NCI-H2081 (cell line): Measurements from ENCODE around the gene YWHAQ.

Experiments
- DNase-seq, 2 experiments: peaks; one replicate each; lab custom pipeline; 2025; lab: John Stamatoyannopoulos, UW

Gene YWHAQ

DNA sequence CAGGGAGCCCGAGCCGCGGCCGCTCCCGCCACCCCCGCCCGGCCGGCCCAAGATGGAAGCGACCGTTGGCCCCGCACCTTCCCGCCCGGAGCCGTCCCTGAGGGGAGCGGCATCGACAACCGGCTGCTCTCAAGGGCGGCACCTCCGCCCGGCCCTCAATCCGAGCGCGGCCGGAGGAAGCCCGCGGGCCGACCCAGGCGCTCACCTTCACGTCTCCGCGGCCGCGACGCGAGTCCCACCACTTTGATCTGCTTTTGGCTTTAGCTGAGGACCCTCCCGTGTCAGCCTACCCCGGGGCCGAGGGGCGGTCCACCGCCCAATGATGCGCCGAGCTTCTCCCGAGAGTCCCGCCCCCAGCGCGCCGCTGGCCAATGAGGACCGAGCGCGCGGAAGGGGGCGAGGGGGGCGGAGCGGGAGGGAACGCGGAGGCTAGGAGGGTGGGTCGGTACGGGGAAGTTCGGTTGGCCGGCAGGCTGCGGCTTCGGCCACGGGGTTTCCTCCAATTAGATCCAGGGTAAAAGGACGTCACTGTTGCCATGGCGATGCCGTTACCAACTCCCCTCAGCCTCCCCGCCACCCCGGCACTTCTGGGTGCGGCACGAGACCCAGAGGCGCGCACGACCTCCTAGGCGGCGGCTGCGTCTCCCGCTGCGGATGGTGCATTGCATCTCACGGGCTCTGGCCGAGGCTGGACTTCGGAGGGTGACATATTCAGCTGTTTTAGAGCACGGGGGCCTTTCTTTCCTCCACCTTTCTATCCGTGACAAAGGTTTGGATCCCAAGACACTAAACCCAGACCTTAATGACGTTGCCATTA, at the start of gene YWHAQ:
Gene YWHAQ (minus strand): TSS at position 262 of the 817 bp plus-strand sequence. CDS start 545 bp downstream, outside the sequence.
- peak; percentile 100 for DNase-seq

DNA sequence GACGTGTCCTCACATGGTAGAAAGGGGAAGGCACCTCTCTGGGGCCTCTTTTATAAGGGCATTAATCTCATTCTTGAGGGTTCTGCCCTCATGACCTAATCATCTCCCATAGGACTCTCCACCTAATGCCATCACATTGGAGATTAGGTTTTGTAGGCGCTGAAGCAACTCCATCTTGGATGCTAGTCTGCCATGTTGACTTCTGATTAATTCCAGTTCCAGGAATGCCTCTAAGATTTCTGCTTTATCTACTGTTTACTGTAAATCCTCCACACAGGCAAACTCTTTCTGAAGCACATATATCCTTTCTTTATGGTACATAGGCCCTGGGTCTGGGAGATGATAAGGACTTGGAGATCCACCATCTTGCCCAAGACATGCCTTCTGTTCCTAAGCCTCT, 49.3 kb upstream of the YWHAQ start:
- no peak for DNase-seq

DNA sequence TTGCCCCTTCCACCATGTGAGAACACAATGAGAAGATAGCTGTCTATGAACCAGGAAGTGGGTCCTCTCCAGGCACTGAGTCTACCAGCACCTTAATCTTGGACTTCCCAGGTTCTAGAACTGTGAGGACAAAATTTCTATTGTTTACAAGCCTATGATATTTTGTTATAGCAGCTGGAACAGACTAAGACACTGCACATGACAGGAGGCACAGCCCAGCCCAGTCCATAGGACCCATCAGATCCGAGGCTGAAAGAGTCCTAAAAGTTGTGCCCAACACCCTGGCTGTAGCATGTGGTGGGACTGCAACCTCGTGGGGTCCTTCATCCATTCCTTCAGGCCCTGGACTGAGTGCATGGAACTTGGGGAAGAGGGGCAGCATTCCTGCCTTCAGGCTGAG, 48.4 kb upstream of the YWHAQ start:
- no peak for DNase-seq

DNA sequence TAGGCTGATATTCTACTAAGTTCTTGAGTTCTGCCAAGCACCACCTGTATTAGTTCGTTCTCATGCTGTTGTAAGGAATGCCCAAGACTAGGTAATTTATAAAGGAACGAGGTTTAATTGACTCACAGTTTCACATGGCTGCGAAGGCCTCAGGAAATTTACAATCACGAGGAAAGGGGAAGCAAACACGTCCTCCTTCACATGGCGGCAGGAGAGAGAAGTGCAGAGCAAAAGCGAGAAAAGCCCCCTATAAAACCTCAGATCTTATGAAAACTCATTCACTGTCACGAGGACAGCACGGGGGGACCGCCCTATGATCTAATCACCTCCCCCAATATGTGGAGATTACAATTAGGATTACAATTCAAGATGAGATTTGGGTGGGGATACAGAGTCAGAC, 47.7 kb upstream of the YWHAQ start:
- no peak for DNase-seq

DNA sequence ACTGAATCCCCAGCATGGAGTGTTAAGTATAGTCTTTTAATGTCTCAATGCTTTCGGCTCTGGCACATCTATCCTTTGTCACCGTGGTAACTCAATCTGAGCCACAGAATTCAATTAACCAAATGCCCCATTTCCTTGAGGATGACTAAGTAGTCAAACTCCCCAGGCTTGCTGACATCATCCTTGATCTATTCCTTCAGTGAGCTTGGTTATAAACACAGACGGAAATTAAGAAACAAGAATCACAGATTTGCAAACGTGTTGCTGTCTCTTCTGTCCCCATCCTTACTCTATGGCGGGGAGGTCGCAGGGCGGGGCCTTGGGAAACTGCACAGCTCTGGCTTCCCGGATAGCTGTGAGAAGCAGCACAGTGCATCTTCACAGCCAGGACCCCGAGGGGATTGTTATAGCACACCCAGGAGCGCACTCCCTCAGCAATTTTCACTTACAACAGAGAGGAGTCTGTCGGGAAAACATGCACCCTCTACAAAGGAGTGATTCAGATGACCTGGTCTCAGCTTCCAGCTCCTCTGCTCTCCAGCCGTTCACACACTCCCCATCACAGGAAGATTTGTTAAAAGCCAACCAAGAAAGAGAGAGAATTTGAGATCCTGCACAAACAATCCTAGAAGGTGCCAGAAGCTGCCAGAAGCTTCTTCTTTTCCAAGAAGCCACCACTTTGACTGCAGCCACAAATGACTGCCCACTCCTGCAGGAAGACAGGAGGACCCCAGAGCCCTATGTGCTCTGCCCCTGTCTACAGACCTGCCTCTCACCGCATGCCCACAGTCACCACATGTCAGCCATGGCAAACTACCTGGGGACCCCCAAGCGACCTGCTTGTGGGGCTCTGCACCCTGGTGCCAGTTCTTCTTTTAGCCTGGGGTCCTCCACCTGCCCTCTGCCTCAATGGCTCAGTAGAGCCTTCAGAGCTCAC, 44.9 kb upstream of the YWHAQ start:
- DNase-seq, result no peak

DNA sequence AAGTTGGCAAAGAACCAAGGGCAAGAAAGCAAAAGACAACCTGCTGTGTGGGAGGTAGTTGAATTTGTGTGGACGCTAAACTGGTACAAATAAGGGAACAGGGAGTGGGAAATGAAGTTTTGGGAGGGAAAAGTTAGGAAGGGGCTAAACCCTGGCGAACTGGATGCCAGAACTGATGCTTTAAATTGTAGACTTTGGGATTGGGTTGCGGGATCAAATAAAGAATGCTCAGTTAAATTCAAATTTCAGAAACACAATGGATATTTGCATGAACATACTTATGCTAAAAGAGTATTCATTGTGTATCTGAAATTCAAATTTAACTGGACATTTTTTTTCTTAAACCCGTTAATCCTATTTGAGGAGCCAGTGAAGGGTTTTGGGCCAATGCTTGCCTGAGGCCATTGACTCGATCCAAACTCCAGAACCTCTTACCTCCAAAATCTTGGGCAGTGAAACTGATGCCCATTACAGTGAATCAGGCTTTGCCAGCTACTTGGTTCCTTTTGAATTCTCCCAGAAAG, 44.2 kb upstream of the YWHAQ start:
- no peak for DNase-seq

DNA sequence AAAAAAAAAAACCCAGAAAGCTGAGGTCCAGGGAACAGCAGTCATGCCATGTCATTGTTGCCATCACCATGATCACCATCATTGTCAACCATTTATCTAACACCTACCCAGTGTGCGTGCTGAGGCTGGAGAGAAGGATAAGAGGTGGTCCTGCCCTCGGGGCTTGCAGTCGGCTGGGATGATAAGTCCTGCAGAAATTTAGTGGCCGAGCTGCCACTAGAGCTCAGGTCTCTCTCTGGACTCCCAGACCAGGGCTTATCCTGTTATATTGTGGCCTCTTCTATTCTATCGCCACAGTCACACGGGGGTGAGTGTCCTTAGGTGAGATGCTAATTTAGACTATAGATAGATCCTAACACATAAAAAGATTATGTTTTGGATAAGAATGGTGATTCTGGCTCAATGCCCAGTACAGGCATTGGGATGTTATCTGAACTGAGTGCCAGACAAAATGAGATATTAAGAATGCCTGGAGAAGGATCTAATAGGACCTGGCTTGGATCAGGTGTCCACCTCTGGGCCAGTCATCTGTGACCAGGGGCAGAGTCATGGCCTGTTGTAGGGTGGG, 43.2 kb upstream of the YWHAQ start:
- no peak for DNase-seq

DNA sequence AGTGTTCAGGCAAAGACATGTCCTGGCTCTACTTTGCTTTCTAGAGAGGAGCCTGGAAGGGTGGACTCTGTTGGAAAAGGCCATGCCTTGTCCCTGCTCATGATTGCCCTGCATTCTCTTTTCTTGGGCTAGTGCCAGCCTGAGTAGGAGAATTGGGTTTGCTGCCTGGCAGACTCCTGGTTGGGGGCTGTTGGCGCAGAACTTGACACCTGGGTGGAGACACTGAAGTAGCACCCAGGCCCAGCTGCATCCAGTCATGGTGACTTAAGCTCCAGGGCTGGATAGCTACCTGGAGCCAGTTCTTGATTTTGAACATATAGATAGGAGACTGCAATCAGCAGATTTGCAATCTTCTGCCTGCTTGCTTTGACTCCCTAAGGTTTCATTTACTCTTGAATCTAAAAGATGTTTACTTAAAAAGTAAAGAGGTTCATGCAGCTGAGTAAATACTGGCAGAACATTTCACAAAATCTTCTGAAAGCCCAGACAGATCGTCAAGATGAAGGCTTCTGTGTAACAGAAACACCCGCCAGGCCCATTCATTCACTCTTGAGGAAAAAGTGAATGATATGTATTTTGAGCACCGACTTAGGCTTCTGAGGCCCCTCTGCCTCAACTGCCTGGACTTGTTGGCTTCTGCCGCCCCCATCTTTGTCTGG, 38.0 kb upstream of the YWHAQ start:
- peak; percentile 55 to 74 for DNase-seq

DNA sequence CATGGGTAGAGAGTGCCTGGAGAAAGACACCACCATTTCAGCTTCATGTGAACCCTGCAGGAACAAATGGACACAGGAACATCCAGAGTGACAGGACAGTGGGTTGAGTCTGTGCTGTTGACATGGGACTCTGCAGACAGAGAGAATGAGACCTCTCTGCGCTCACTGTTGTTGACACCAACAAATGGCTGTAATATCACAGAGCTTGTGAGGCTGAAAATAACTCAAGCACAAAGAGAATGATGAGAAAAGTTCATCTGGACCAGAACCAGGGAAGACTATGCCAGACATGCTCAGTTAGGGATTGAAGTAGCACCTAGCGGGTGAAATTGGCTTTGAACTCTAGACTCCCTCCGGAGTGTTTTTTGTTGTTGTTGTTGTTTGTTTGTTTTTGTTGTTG, 37.0 kb upstream of the YWHAQ start:
- DNase-seq, result no peak

DNA sequence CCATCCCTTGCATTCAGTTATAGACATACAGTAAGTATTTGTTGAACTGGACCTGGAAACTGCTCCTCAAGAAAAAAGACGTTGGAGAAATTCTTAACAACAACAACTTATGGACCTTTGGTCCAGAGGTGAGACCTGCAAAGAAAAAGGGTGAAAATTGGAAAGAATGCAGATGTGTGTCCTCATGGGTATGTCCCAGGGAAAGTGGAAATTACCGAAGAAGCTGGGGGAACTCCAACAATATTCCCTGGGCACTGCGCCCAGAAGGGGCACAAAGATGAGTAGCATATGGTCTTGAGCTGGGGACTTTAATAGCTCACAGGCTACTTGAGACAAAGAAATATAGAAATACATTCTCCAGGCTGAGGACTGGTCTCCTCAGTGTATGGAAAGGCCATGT, 35.5 kb upstream of the YWHAQ start:
- no peak for DNase-seq

DNA sequence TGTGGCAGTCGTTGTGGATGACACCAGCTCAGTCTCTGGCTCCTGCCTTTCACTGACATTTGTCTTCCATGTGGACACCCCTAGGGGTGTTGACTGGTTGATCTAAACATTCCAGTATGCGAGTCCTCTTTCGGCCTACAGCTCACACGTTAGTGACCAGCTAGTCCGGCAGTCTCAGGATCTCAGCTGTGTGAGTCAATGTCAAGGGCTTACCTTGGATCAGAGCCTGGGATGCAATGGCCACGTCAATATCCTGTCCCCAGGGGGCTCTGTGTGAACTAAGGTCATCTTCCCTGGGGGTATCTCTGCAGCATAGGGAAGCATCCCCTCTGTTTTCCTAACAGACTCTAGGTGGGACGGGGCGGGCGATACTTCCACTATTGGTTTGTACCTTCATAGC, 35.1 kb upstream of the YWHAQ start:
- DNase-seq, result no peak

DNA sequence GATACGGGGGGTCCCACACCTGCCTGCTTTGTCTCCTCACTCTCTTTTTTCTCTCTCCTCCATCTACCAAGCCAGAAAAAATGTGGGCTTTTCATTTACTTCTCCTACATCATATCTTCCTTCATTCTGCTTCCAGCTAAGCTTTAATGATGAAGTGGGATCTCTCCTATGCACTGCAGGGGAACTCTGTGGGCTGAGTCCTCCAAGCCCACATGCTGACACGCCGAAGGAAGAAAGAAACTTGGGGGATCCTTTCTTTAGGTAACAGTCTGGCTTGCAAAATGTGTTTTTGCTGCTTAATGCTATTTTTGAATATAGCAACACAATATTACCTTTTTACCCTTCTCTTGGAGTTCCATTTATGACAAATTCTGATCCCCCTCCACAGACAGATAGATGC, 33.6 kb upstream of the YWHAQ start:
- no peak for DNase-seq

DNA sequence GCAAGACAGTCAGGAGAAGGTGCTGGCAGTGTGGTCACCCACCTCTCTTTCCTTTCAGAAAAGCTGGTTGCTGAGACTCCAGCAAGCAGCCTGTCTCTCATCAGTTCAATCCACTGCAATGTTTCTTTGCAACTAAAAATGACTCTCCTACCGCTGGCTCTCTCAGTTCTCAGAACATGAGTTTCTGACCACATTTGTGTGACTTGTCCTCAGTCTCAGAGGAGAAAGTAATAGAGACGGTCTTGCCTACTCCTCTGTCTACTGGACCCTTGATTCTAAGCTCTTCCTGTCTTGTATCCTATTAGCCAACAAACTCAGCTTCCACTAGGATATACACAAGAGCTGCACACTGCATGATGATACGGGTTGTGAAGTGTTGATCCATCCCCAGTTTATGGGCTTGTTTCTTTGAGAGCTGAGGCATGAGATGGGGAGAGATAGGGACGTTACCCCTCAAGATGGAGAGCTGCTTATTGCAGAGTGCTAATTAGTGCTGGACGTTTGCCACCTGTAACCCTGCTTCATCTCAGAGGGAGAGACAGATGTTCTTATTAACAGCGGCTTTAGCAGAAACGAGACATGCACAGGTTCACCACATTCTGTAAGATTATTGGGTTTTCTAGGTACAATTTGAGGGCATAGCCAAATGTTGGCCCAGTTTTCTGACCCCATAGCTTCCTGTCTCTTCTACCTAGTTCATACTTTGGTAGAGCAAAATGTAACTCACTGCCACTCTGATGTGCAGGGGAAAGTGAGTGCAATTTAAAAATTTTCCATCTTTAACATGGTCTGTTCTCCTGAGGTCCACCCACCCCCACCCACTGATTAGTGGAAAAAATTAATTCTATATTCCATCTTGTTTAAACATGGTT, 32.4 kb upstream of the YWHAQ start:
- no peak for DNase-seq

DNA sequence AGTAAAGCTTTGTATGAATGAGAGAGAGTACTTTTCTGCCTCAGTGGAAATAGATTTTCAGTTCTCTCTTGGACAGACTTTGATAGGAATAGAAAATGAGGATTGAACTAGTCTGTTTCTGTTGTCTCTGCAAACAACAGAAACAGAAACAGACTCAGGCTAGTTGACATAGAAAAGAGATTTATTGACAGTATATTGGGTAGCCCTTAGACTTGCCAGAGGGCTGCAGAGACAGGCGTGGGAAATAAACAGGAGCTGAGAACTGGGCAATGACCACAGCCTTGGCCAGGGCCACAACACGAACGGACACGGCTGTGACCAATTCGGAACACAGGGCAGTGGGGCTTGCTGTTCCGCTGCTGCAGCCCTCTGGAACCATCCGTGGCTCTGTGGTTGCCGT, 30.5 kb upstream of the YWHAQ start:
- no peak for DNase-seq

DNA sequence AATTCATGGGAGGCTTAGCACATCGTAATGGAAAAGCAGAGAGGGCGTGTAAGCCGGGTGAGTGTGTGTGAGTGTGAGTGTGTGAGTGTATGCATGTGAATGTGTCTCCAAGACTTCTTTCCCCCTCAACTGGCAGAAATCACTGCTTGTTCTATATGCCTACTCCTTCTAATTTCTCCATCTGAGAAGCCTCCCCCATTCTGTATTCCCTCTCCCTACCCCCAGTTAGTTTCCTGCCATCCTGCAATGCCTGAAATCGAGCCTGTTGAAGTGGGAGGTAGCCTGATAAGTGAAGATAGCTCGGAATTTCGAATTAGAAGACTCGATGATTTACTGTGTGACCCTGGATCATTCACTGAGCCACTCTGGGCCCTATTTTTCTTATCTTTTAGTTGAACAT, 30.0 kb upstream of the YWHAQ start:
- DNase-seq, result no peak

DNA sequence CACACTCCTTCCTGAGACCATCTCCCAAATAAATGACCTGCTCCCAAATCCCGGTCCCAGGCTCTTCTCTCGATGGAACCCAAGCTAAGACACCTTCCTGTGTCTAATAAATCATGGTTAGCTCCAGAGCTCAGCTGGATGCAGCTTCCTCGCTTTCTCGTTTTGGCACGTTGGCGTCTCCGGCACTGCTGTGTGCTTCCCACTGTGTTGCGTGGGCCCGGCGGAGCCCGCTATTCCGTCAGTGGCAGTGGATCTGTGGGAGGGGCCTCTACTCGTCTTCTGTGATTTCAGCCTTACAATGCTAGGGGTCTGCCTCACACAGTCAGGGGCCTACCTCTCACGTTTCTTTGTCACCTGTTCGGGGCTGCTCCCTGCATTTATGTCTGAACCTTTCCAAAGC, 29.4 kb upstream of the YWHAQ start:
- no peak for DNase-seq

DNA sequence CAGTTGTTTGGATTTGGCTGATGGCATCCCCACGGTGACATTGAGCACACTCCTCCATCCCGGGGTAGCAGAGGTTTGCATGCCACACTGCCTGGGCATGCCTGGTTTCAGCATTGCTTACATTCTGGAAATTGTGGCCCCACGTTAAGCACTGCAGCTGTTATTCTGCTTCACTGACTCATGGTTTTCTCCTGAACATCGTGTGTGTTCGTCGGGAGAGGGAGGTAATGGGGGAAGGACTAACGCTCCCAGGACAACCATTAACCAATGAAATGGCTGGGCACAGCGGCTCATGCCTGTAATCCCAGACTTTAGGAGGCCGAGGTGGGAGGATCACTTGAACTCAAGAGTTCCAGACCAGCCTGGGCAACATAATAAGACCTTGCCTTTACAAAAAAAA, 28.2 kb upstream of the YWHAQ start:
- DNase-seq, result no peak

DNA sequence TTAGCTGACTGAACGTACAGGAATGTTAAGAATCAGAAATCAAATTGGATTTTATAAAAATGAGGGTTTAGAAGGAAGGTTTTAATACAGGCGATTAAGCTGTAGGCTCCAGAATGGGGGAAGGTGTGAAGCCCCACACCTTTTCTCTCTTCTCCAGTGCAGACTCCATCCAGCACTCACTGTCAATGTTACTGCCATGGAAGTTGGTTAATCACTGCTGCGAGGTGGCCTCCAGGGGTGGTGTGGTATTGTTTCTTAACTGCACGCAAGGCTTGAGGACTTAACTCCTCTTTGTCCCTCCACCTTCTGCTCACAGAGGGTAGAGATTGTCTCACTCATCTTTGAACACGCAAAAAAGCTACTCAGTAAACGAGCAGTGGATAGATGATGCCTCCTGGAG, 26.9 kb upstream of the YWHAQ start:
- DNase-seq, result no peak

DNA sequence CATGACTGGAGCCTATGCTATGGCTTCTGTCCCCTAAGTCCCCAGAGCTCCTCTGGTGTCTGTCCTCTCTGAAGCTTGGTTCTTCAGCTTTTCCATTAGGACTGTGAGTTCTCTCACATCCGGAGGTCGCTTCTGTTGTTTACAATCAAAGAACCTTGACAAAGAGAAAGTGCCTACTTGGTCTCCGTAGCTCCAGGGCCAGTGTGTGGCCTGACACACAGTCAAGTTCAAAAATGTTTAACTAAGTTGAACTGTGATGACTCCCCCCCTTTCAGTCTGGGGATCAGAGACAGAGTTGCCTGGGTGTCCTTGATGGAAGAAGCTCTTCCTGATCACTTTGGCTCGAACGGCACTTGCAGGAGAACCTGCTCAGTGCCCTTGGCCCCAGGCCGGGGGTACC, 26.3 kb upstream of the YWHAQ start:
- no peak for DNase-seq

DNA sequence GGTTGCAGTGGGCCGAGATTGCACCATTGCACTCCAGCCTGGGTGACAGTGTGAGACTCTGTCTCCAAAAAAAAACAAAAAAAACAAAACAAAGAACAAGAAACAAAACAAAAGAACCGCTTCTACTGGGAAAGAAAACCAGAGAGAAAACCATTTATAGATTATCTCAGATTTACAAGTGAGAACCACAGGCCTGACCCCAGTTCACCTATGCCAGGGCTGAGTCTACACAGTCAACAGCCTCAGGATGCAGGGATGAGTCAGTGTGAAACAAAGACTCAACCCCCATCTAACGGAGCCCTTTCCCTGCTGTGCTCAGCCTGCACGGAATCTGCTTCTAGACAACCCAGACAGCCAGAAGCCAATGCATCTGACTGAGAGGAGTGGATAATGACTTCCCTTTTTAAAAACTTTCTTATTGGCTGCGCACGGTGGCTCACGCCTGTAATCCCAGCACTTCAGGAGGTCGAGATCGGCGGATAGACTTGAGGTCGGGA, 25.5 kb upstream of the YWHAQ start:
- DNase-seq, result no peak
